ENCODE data around the gene RNF7. TPM values are rescaled to one million over a fixed set of nuclear protein-coding genes. Genes with fewer than 3 reads are reported as not detected.

RNF7 gene
- total RNA-seq, 1 donor from 2014 or later, result 109 TPM

DNA sequence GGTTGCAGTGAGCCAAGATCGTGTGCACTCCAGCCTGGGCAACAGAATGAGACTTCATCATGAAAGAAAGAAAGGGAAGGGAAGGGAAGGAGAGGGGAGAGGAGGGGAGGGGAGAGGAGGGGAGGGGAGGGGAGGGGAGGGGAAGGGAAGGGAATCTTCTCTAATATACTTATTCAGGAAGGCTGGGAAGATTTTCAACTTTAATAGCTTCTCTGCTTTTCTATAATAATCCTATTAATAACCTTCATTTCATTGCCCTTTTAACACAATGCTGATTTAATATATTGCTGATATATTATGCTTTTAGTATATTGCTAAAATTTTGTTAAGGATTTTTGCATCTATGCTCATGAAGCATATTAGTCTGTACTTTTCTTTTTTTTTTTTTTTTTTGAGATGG lies 23.4 kb upstream of the RNF7 start:
- Mint-ChIP-seq H3K4me1 (ENCODE audit: low read depth) (peaks cover 12% of the 10 kb centered on the region), H3K27ac (no peak overlapping the region), H3K27me3 (no peaks in the 10 kb centered on the region), H3K9me3 (ENCODE audit: low read depth) (peaks cover 5% of the 10 kb centered on the region), H3K36me3 (ENCODE audit: insufficient read depth) (peaks cover 2% of the 10 kb centered on the region), H3K4me3 (ENCODE audit: low read depth) (no peak overlapping the region)
- DNase-seq (ENCODE audit: low spot score, unreplicated experiment), result no peak
- TF ChIP-seq, protein P1, sequence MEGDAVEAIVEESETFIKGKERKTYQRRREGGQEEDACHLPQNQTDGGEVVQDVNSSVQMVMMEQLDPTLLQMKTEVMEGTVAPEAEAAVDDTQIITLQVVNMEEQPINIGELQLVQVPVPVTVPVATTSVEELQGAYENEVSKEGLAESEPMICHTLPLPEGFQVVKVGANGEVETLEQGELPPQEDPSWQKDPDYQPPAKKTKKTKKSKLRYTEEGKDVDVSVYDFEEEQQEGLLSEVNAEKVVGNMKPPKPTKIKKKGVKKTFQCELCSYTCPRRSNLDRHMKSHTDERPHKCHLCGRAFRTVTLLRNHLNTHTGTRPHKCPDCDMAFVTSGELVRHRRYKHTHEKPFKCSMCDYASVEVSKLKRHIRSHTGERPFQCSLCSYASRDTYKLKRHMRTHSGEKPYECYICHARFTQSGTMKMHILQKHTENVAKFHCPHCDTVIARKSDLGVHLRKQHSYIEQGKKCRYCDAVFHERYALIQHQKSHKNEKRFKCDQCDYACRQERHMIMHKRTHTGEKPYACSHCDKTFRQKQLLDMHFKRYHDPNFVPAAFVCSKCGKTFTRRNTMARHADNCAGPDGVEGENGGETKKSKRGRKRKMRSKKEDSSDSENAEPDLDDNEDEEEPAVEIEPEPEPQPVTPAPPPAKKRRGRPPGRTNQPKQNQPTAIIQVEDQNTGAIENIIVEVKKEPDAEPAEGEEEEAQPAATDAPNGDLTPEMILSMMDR (IDR thresholded peaks at IDR 0.05; ENCODE audit: unreplicated experiment), result no peak

- no peak for DNase-seq (ENCODE audit: low spot score, unreplicated experiment)
- H3K9me3 Mint-ChIP-seq (ENCODE audit: low read depth), result peaks cover 4% of the 10 kb centered on the region
- no peaks in the 10 kb centered on the region for H3K27me3 Mint-ChIP-seq
- no peaks in the 10 kb centered on the region for H3K4me1 Mint-ChIP-seq (ENCODE audit: low read depth)
- no peak overlapping the region for H3K4me3 Mint-ChIP-seq (ENCODE audit: low read depth)
- TF ChIP-seq, protein P1 (IDR thresholded peaks at IDR 0.05; ENCODE audit: unreplicated experiment), result no peak
- no peaks in the 10 kb centered on the region for H3K36me3 Mint-ChIP-seq (ENCODE audit: insufficient read depth)
- H3K27ac Mint-ChIP-seq, result no peak overlapping the region
Measured at GRCh38 chr3:141722081-141722480, 16.0 kb upstream of the RNF7 start.

DNA sequence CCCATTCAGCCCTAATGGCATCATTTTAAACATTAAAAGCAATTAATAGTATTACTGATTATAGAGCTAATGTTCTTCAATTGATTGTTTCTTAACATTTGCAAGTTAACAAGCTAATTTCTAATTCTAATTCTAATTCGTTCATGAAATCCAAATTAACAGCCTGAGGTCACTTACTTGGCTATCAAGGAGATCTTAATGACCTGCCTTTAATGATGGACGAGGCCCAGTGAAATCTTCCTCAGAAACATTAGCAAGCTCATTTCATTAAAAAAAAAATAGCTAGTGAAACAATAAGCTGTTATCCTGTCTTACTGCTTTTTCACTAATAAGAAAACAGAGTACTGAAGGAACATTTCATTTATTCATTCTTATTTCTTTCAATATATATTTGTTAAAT lies 15.4 kb upstream of the RNF7 start:
- H3K4me3 Mint-ChIP-seq (ENCODE audit: low read depth), result no peak overlapping the region
- TF ChIP-seq, protein P1 (IDR thresholded peaks at IDR 0.05; ENCODE audit: unreplicated experiment), result no peak
- no peaks in the 10 kb centered on the region for H3K27me3 Mint-ChIP-seq
- no peak for DNase-seq (ENCODE audit: low spot score, unreplicated experiment)
- H3K9me3 Mint-ChIP-seq (ENCODE audit: low read depth), result no peaks in the 10 kb centered on the region
- H3K4me1 Mint-ChIP-seq (ENCODE audit: low read depth), result no peaks in the 10 kb centered on the region
- no peaks in the 10 kb centered on the region for H3K36me3 Mint-ChIP-seq (ENCODE audit: insufficient read depth)
- H3K27ac Mint-ChIP-seq, result no peak overlapping the region

DNA sequence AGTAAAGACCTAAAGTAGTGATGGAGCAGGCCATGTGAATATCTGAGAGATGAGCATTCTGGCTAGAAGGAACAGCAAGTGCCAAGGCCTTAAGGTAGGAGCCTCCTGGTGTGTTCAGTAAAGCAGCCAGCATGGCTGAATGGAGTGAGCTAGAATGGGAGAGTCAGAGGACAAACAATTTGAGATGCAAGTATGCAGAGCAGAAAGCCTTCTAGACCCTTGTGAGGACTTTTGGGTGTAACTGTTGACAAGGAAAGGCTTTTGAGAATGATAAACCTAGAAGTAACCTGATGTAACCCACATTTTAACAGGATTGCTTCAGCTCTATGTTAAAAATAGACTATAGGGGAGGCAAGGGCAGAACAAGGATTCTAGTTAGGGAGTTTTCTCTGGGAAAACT lies 14.8 kb upstream of the RNF7 start:
- no peak overlapping the region for H3K4me3 Mint-ChIP-seq (ENCODE audit: low read depth)
- no peak overlapping the region for H3K27ac Mint-ChIP-seq
- no peak for DNase-seq (ENCODE audit: low spot score, unreplicated experiment)
- no peaks in the 10 kb centered on the region for H3K27me3 Mint-ChIP-seq
- H3K9me3 Mint-ChIP-seq (ENCODE audit: low read depth), result no peaks in the 10 kb centered on the region
- TF ChIP-seq, protein P1 (IDR thresholded peaks at IDR 0.05; ENCODE audit: unreplicated experiment), result no peak
- no peaks in the 10 kb centered on the region for H3K4me1 Mint-ChIP-seq (ENCODE audit: low read depth)
- no peaks in the 10 kb centered on the region for H3K36me3 Mint-ChIP-seq (ENCODE audit: insufficient read depth)

DNA sequence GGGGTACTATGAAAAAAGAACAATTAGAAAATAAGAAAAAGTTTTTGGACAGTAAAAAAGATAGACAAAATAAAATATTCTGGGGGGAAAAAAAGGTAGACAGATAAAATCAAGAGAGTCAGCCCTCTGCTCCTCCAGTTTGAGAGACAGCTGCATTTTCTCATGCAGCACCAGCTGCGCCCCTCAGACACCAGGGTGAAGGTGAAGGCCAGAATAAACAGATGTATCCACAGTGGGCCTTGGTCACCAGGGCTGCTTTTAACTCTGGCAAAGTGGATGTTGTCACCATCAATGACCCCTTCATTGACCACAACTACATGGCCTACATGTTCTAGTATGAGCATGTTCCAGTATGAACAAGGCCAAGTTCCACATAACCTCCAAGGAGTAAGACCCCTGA lies 13.9 kb upstream of the RNF7 start:
- no peaks in the 10 kb centered on the region for H3K36me3 Mint-ChIP-seq (ENCODE audit: insufficient read depth)
- no peaks in the 10 kb centered on the region for H3K27me3 Mint-ChIP-seq
- TF ChIP-seq, protein P1 (IDR thresholded peaks at IDR 0.05; ENCODE audit: unreplicated experiment), result no peak
- H3K9me3 Mint-ChIP-seq (ENCODE audit: low read depth), result no peaks in the 10 kb centered on the region
- peak overlapping the region; percentile 46 for H3K27ac Mint-ChIP-seq
- H3K4me1 Mint-ChIP-seq (ENCODE audit: low read depth), result no peaks in the 10 kb centered on the region
- no peak overlapping the region for H3K4me3 Mint-ChIP-seq (ENCODE audit: low read depth)
- DNase-seq (ENCODE audit: low spot score, unreplicated experiment), result no peak

Data from progenitor cell of endocrine pancreas (in vitro differentiated cells).